GM19043 (cell line): ENCODE results near the gene KRTAP21-3.
"Not testable (repeated sequence)": the region's sequence is repeated elsewhere in the genome, so short reads cannot be mapped to it uniquely, and the experiment has no call there.

Experiments
- ATAC-seq: cut with Tn5 transposase; IDR thresholded peaks from one replicate; pipeline ENCODE4 v1.9.1; 2021; ENCODE audit warnings: low read depth; ENCODE audit not compliant: unreplicated experiment

Gene KRTAP21-3, protein sequence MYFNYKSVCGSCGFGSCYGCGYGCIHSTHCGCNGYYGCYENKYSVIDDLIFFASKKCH

DNA sequence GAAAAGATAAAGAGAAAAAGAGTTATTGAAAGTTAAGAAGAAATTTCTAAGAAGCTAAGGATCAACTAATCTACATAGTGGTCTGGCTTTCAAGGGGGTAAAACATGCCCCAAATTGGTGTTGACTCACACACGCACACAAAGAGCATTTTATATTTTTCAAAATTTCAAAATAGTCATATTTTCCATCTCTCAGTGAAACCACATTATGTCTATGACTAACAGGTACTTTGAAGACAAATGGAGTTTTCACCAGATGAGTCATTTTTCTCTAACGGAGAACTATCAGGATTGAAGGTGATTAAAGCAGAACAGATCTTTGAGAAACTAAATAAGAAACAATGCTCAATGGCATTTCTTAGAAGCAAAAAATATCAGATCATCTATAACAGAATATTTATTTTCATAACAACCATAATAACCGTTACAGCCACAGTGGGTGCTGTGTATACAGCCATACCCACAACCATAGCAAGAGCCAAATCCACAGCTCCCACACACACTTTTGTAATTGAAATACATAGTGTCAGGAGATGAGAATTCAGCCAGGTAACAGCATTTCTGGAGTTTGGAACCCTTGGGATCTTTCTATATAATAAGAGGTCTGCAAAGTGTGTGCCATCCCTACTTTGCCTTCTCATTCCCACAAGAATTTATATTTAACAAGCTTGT lies at the start of gene KRTAP21-3:
Gene KRTAP21-3 (minus strand): TSS at position 539 of the 671 bp plus-strand sequence. CDS start 18 bp downstream, at position 521.
- ATAC-seq: no peak

DNA sequence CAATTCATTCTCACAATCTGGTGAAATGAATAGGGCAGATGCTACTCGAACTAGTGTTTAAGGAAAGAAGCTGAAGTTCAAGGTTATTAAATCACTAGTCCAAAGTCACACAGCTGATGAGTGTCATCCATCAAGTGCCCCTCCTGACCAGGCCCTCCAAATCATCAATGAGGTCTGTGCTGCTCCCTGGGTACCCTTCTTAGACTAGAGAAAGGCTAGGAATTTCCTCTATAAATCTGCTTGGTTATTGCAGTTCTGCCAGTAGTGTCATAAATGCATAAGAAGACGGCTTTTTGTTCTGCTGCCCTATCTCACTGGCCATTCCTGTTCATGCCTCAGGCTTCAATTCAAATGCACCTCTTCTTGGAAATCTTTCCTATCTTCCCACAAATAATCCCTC lies 42.2 kb upstream of the KRTAP21-3 start:
- no peak for ATAC-seq

DNA sequence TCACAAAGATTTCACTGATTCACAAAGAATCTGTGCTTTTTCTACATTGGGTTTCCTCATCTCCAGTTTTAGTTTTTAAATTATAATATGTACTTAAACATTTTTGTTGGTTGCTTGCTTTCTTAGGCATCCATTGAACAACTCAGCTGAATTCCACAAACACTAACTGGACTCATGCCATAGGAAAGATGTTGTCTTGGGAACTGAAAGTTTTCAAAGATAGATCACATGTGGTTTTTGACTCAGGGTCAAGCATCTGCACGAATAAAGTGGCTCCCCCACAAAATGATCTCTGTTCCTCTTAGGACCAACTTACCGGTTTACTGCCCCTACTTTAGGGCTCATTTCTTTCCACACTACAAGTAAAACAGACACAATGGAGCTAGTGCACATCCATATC lies 39.7 kb upstream of the KRTAP21-3 start:
- ATAC-seq: no peak

DNA sequence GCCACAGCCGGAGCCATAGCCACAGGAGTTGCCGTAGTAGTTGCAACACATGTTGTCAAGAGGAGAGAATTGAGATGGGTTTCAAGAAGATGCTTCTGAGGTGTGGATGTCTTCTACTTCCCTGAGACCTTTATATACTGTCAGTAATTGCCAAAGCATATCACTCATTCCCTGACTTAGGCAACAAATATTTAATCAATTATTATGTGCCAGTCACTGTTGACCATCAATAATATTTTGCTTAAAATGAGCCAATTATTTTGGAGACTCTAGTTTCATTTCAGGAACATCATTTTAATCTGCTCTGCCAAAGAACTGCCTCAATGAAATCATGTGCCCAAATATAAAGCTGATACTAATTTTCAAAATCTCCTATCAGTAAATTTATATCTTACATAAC lies 36.8 kb upstream of the KRTAP21-3 start, which contains the start of gene KRTAP21-1:
Gene KRTAP21-1 (minus strand): TSS at position 101 of the 400 bp plus-strand sequence. CDS start 50 bp downstream, at position 51.
- ATAC-seq: not testable (repeated sequence)

DNA sequence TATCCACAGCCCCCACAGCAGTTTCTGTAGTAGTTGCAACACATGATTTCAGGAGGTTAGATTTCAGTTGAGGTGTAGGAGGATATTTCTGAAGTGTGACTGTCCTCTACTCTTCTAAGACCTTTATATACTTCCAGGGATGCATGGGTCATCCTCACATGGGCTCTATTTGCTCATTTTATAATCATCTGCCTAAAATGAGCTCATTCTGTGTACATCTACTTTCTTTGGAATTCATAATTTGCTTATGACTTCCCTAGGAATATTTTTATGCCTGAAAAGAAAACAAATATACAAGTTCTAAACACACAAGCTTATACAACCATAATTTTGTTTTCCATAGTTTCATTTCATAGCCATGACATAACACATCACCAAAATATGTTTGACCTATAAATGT lies 28.6 kb upstream of the KRTAP21-3 start, which contains the start of gene KRTAP21-2:
Gene KRTAP21-2 (minus strand): TSS at position 101 of the 400 bp plus-strand sequence. CDS start 57 bp downstream, at position 44.
- ATAC-seq: no peak

DNA sequence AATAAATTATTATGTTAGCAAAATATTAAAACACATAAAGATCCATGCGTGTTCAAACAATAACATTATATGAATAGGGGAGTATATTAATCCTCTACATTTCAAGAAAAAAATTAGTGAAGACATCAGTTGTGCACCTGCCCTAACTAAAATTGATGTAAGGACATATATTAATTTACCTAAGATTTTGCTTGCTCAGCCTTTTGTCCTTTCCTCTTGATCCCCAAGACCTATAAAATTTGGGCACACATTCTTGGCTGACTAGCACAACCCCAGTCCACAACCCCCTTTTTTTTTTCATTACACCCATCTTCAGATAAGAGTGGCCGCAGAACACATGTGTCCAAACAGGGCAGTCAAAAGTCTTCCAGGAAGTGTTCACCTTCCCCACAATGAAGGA lies 21.9 kb upstream of the KRTAP21-3 start:
- ATAC-seq: no peak

DNA sequence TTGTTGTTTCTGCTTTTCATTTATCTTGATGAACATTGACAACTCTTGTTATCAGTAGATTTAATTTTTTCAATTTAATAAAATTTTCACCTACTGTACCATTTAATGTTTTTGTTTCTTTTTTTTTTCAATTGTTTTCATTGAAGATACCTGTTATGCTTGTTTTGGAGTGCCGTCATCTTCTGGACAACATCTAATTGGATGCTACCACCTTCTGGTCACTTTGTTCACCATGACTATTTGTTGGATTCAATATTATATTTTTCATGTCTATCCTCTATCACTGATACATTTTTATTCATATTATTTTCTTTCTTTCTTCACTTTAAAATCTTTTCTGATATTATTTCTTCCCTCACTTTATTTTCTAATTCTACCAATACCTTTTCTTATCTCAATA lies 14.4 kb upstream of the KRTAP21-3 start:
- ATAC-seq: no peak

DNA sequence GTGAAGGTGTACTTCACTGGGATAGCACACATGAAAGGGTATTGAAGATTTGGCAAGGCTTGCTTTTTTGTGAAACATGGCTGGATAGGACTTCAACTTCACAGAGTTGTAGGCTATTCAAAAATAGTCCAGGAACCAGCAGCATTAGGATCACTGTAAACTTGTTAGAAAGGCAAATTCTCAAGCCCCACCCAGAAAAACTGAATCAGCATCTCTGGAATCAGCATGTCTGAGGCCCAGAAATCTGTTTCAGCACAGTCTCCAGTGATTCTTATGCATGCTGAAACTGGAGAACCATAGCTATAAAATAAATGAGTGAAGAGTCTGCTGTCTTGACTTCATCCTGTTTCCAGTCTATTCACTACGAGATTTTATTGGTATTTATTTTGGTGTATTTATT lies 8.1 kb upstream of the KRTAP21-3 start:
- no peak for ATAC-seq

DNA sequence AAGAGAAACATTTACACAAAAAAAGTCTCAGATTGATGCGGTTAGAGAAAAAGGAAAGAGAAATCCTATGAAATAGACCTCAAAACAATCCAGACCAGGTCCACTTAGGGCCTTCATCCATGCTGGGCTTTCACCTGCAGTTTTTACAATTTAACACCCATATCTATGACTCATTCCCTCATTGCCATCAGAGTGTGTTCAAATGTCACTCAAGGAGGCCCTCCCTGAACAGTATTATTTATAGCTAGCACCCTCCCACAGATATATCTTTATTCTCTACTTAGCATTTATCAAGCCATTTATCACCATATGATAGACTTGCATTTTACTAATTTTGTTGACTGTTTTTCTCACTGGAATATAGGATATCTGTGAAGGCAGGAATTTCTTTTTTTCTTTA lies 824 bp upstream of the KRTAP21-3 start:
- no peak for ATAC-seq

DNA sequence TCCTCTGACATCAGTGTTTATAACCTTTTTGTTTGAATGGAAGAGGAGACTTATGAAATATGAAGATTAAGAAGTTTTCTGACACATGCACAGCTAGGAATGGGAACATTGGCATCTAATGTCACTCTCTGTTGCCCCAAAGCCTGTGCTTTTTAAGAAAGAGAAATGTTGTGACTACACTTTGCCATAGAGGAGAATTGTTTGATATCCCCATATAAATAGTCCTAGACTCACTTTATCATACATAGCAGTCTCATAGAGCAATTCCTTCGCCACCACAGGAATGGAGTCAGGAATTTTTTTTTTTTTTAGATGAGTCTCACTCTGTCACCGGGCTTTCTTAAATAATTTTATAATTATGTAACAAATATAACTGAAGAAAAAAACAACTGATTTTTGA lies 1.5 kb downstream of the KRTAP21-3 start:
- no peak for ATAC-seq

DNA sequence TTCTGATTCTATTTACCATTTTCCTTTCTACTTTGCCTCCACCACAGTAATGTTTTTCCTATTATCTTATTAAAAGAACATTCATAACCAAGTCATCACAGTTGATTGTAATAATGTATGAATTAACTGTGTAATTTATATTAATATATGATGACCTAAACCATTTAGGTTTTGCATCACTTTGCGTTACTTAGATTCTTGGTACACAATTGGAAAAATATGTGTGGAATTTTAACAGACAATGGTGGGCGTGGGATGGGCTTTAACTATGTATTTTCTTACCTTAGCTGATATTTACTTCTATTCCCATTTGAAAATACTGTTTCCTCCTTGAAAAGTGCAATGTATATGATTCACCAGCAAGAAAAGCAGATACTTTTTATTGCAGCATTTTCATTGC lies 3.6 kb downstream of the KRTAP21-3 start:
- ATAC-seq: no peak

DNA sequence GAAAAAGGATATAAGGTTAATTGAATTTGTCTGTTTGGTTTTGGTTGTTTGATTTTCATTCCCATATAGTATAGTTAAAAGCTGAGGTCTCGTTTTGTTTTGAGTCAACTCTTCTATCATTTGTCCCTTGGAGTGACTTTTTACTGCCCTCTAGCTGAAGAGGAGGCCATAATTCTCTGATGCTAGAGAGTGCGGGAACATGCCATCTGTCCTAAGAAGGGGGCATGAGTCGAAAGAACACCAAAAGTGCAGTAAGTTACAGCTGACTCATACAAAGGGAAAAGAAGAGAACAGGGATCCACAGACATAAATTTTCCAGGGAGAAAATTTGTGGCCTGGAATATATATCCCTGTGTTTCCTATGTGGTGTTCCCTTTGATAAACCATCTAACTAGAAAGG lies 4.1 kb downstream of the KRTAP21-3 start:
- no peak for ATAC-seq

DNA sequence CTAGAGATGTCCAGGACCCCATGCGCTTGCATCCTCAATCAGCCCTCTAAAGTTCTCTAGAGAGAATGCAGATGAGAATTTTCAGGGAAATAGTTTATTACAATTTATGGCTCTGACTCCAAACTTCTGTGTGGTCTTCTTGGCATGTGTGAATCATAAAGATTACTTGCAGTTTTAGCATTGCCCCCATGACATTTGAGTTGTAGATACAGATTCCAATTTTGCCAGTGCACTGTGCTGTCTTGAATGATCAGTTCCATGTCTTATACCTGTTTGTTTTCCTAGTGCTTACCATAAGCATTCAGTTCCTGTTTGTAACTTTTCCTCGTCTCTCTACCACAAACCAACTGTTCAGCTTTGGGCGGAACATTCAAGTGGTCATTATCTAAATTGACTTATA lies 4.8 kb downstream of the KRTAP21-3 start:
- ATAC-seq: no peak

DNA sequence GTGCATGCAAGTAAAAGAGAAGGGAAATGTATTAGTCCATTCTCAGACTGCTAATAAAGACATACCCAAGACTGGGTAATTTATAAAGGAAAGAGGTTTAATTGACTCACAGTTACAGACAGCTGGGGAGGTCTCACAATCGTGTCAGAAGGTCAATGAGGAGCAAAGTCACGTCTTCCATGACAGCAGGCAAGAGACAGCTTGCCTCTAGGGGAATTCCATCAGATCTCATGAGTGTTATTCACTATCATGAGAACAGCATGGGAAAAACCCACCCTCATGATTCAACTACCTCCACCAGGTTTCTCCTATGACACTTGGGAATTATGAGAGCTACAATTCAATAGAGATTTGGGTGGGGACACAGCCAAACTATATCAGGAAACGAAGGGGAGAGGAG lies 8.1 kb downstream of the KRTAP21-3 start:
- no peak for ATAC-seq

DNA sequence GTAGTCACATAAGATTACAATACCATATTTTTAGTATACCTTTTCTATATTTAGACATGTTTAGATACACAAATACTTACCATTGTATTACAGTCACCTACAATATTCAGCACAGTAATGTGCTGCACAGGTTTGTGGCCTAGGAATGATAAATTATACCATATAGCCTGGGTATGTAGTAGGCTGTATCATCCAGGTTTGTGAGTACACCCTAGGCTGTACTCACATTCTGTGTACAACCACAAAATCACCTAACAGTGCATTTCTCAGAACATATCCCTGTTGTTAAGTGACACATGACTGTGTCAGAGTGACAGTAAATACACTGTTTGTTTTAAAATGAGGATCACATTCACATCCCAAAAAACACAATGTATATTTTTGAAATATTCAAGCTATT lies 11.2 kb downstream of the KRTAP21-3 start:
- ATAC-seq: no peak

DNA sequence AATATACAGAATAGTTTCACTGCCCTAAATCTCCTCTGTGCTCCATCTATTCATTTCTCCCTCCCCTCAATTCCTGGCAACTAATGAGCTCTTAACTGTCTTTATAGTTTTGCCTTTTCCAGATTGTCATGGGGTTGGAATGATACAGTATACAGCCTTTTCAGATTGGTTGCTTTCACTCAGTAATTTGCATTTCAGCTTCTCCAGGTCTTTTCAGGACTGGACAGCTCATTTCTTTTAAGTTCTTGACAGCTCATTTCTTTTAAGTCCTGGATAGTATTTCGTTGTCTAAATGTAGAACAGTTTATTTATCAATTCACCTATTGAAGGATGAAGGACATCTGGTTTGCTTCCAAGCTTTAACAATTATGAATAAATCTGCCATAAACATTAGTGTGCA lies 22.6 kb downstream of the KRTAP21-3 start:
- ATAC-seq: no peak

DNA sequence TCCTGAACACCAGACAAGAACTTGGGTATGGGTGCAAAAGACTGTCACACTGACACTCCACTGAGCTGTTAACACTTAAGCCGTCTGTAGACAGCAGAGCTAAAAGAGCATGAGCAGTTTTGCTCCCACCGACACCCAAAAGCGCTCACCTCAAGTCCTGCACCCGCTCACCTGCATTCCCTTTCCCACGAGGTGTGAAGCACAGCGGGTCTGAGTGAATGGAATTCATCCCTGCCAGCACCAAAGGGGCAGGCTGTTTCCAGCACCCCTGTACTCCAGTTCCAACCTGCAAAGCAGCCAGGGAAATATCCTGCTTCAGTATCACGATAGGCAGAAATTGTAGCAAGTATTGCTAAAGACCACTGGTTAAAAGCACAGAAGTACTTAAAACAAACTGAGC lies 28.8 kb downstream of the KRTAP21-3 start:
- no peak for ATAC-seq

DNA sequence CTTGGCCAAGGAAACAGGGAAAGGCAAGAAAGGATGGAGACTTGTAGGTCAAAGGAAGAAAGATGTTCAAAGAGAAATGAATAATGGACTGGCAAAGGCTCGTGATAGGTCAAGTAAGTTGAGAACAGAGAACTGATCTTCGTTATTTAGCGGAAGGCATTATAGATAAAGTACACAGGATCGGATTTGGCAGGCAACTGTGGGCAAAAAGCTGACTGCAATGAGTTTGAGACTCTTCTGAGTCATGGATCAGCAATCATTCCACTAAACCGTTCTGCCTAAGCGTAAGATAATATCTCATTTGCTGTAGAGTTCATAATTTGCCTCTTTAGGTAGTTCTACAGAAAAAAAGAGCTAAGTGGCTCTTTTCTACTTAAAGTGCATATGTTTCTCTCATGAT lies 34.1 kb downstream of the KRTAP21-3 start:
- no peak for ATAC-seq

DNA sequence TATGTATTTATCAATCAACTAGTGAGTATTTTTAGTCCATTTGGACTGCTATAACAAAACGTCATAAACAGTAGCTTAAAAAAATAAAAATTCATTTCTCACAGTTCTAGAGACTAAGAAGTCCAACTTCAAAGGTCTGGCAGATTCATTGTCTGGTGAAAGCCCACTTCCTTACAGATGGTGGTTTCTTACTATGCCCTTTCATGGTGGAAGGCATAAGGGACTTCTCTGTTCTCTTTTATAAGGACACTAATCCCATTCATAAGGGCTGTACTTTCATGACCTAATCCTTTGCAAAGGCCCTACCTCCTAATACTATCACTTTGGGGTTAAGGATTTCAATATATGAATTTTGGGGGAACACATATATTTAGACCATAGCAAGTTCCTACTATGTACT lies 38.0 kb downstream of the KRTAP21-3 start:
- no peak for ATAC-seq

DNA sequence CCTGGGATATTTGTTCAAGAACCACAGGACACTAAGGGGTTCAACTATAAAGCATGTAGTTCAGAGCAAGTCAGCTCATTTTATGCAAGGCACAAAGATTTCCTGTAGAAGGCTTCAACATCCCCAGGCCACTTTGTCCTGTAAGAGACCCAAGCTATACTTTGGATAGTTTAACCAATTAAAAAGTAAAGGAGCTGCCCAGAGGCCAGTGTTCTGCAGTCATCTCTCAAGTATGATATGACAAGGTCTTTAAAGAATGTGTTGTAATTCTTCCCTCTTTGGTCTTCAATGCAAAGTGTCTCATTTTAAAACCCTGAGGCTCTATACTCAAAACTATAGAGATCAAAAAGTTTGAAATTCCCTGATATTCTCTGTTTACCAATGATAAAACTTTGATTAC lies 41.8 kb downstream of the KRTAP21-3 start:
- ATAC-seq: no peak

DNA sequence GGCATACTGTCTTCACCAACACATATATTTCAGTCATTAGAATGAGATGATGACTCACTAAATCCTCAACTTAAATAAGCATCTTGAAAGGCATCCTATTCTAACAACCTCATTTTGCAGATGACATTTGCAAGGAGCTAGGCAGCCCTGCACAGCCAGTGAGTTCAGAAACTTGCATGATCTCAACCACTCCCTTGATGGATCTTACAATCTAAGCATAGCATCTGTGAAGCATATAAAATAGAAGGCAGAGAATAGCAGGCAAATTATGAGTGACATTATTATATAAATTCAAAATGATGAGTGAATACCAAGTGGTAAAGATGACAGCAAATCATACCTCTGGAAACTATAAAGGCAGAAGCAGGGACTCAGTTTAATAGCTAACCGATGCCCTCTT lies 44.3 kb downstream of the KRTAP21-3 start:
- no peak for ATAC-seq

DNA sequence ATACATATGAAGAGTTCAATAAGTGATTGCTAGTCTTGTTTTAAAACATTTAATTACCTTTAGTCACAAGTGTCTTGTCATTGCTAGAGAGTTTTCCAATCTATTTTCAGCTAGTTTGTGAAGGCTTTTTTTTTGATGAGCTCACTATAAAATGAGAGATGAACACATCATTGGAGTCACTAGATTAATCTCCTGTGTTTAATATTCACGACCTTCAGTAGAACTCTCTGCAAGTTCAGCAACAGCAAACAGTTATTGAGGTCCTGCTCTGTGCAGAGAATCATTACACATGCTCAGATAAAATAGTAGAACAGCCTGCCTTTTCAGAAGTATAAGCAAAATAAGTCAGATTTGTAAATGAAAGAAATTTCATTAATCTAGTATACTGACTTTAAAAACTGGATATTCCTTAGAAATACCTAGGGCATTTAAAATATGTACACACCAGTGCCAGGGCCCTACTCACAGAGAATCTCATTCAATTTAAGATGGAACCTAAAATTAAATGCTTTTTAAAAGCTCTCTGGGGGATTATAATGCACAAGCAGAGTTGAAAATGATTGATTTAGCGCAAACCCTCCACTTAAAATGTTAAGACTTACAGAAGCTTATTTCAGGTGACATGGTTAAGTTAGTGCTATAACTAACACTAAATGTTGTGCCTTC lies 45.5 kb downstream of the KRTAP21-3 start:
- no peak for ATAC-seq
